ENCODE data around the gene MAP2K5.

The MAP2K5 gene

GRCh38 chr15:67542420-67543347, at the start of gene MAP2K5:
MAP2K5 (plus strand) TSS chr15:67542703; CDS start chr15:67543336, 633 bp downstream.
- peak within 1 kb of the TSS; percentile 78 for H3K9ac ChIP-seq (ENCODE audit: low read length)
- peak within 1 kb of the TSS; percentile 94 for H3K4me2 ChIP-seq (ENCODE audit: low read length)
- H3K4me3 ChIP-seq (ENCODE audit: low read length), result peak within 1 kb of the TSS; percentile 84
- no peaks in the 10 kb centered on the region for H3K9me3 ChIP-seq (ENCODE audit: insufficient read depth, low read length)
- peaks cover 7% of the 10 kb centered on the region for H4K20me1 ChIP-seq (ENCODE audit: insufficient read depth, low read length)
- H3K79me2 ChIP-seq (ENCODE audit: low read length), result no peaks in the 10 kb centered on the region; the same call in 1 of the 2 replicates
- no peaks in the 10 kb centered on the region for H3K36me3 ChIP-seq (replicated peaks; ENCODE audit: low read depth, low read length)
- peak within 1 kb of the TSS; percentile 33 for H3K27ac ChIP-seq (ENCODE audit: low read length)
- TF ChIP-seq EZH2phosphoT487 (IDR thresholded peaks at IDR 0.05; ENCODE audit: low read depth), result no peak
- peak within 1 kb of the TSS; percentile 82 for H2AFZ ChIP-seq (ENCODE audit: low read depth, low read length)
- peaks cover 13% of the 10 kb centered on the region for H3K27me3 ChIP-seq (ENCODE audit: low read depth, low read length)
- peaks cover 33% of the 10 kb centered on the region for H3K4me1 ChIP-seq (ENCODE audit: low read length)

GRCh38 chr15:67495585-67495984, 46.9 kb upstream of the MAP2K5 start:
- no peak for TF ChIP-seq EZH2phosphoT487 (IDR thresholded peaks at IDR 0.05; ENCODE audit: low read depth)
- TF ChIP-seq CTCF (IDR thresholded peaks at IDR 0.05; ENCODE audit: low read depth, low read length), result no peak
- Histone ChIP-seq H3K9me3 (ENCODE audit: insufficient read depth, low read length) (no peaks in the 10 kb centered on the region), H2AFZ (ENCODE audit: low read depth, low read length) (no peak overlapping the region), H3K36me3 (replicated peaks; ENCODE audit: low read depth, low read length) (no peaks in the 10 kb centered on the region), H3K27ac (ENCODE audit: low read length) (no peak overlapping the region), H3K4me2 (ENCODE audit: low read length) (no peak overlapping the region), H3K9ac (ENCODE audit: low read length) (no peak overlapping the region), H3K79me2 (ENCODE audit: low read length) (no peaks in the 10 kb centered on the region), H3K27me3 (ENCODE audit: low read depth, low read length) (no peaks in the 10 kb centered on the region), H3K4me1 (ENCODE audit: low read length) (no peaks in the 10 kb centered on the region), H3K4me3 (ENCODE audit: low read length) (no peak overlapping the region), H4K20me1 (ENCODE audit: insufficient read depth, low read length) (no peaks in the 10 kb centered on the region)

- Histone ChIP-seq H4K20me1 (ENCODE audit: insufficient read depth, low read length) (no peaks in the 10 kb centered on the region), H3K4me3 (ENCODE audit: low read length) (no peak overlapping the region), H3K4me1 (ENCODE audit: low read length) (peaks cover 21% of the 10 kb centered on the region), H2AFZ (ENCODE audit: low read depth, low read length) (no peak overlapping the region), H3K27me3 (ENCODE audit: low read depth, low read length) (no peaks in the 10 kb centered on the region), H3K79me2 (ENCODE audit: low read length) (no peaks in the 10 kb centered on the region), H3K9ac (ENCODE audit: low read length) (no peak overlapping the region), H3K36me3 (replicated peaks; ENCODE audit: low read depth, low read length) (no peaks in the 10 kb centered on the region), H3K4me2 (ENCODE audit: low read length) (peak overlapping the region; percentile 31), H3K27ac (ENCODE audit: low read length) (no peak overlapping the region), H3K9me3 (ENCODE audit: insufficient read depth, low read length) (no peaks in the 10 kb centered on the region)
- no peak for TF ChIP-seq EZH2phosphoT487 (IDR thresholded peaks at IDR 0.05; ENCODE audit: low read depth)
- TF ChIP-seq CTCF (IDR thresholded peaks at IDR 0.05; ENCODE audit: low read depth, low read length), result peak; percentile 74
Observed at GRCh38 chr15:67501177-67501835, 41.2 kb upstream of the MAP2K5 start.

- Histone ChIP-seq H2AFZ (ENCODE audit: low read depth, low read length) (no peak overlapping the region), H3K4me1 (ENCODE audit: low read length) (peaks cover 27% of the 10 kb centered on the region), H3K79me2 (ENCODE audit: low read length) (no peaks in the 10 kb centered on the region), H3K9me3 (ENCODE audit: insufficient read depth, low read length) (no peaks in the 10 kb centered on the region), H3K4me2 (ENCODE audit: low read length) (peak overlapping the region; percentile 31), H3K9ac (ENCODE audit: low read length) (no peak overlapping the region), H4K20me1 (ENCODE audit: insufficient read depth, low read length) (no peaks in the 10 kb centered on the region), H3K27me3 (ENCODE audit: low read depth, low read length) (no peaks in the 10 kb centered on the region), H3K4me3 (ENCODE audit: low read length) (peak overlapping the region; percentile 28; the same call in 1 of the 2 replicates), H3K27ac (ENCODE audit: low read length) (no peak overlapping the region), H3K36me3 (replicated peaks; ENCODE audit: low read depth, low read length) (no peaks in the 10 kb centered on the region)
- TF ChIP-seq EZH2phosphoT487 (IDR thresholded peaks at IDR 0.05; ENCODE audit: low read depth) (no peak), CTCF (IDR thresholded peaks at IDR 0.05; ENCODE audit: low read depth, low read length) (no peak)
Observed at GRCh38 chr15:67501836-67502461, 40.6 kb upstream of the MAP2K5 start.

All from OCI-LY3 (cell line).